Measurements from ENCODE around the gene MEI4.

MEI4 gene

DNA sequence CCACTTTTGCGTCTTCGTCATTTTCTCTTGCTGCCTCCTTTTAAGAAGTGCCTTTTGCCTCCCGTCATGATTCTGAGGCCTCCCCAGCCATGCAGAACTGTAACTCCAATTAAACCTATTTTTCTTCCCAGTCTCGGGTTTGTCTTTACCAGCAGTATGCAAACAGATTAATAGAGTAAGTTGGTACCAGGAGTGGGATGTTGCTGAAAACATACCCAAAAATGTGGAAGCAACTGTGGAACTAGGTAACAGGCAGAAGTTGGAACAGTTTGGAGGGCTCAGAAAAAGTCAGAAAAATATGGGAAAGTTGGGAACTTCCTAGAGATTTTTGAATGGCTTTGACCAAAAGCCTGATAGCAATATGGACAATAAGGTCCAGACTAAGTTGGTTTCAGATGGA lies 309.2 kb downstream of the MEI4 start:
- Histone ChIP-seq H3K27ac (ENCODE audit: low read length) (no peak overlapping the region), H4K20me1 (ENCODE audit: insufficient read depth, low read length) (no peaks in the 10 kb centered on the region), H3K4me2 (ENCODE audit: low read depth, low read length) (no peak overlapping the region), H3K9ac (ENCODE audit: low read length) (no peak overlapping the region), H3F3A (ENCODE audit: insufficient read depth, low read length) (no peaks in the 10 kb centered on the region), H3K9me3 (replicated peaks; ENCODE audit: insufficient read depth, low read length) (no peaks in the 10 kb centered on the region), H3K4me3 (ENCODE audit: low read length) (no peak overlapping the region), H2AFZ (ENCODE audit: low read length) (no peak overlapping the region), H3K79me2 (ENCODE audit: low read length) (no peaks in the 10 kb centered on the region), H3K36me3 (replicated peaks; ENCODE audit: insufficient read depth, low read length) (no peaks in the 10 kb centered on the region), H3K4me1 (ENCODE audit: low read length) (no peaks in the 10 kb centered on the region), H3K9me2 (replicated peaks; ENCODE audit: insufficient read depth, low read length) (no peaks in the 10 kb centered on the region), H3K27me3 (replicated peaks; ENCODE audit: insufficient read depth, low read length) (no peaks in the 10 kb centered on the region)
- no peak for DNase-seq
- TF ChIP-seq, protein P1, sequence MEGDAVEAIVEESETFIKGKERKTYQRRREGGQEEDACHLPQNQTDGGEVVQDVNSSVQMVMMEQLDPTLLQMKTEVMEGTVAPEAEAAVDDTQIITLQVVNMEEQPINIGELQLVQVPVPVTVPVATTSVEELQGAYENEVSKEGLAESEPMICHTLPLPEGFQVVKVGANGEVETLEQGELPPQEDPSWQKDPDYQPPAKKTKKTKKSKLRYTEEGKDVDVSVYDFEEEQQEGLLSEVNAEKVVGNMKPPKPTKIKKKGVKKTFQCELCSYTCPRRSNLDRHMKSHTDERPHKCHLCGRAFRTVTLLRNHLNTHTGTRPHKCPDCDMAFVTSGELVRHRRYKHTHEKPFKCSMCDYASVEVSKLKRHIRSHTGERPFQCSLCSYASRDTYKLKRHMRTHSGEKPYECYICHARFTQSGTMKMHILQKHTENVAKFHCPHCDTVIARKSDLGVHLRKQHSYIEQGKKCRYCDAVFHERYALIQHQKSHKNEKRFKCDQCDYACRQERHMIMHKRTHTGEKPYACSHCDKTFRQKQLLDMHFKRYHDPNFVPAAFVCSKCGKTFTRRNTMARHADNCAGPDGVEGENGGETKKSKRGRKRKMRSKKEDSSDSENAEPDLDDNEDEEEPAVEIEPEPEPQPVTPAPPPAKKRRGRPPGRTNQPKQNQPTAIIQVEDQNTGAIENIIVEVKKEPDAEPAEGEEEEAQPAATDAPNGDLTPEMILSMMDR (IDR thresholded peaks at IDR 0.05; ENCODE audit: low read length): no peak
- no peak for TF ChIP-seq EZH2phosphoT487 (IDR thresholded peaks at IDR 0.05; ENCODE audit: low read length)
- no peak for TF ChIP-seq EZH2 (optimal IDR thresholded peaks at IDR 0.05; ENCODE audit: low read depth, low read length)

DNA sequence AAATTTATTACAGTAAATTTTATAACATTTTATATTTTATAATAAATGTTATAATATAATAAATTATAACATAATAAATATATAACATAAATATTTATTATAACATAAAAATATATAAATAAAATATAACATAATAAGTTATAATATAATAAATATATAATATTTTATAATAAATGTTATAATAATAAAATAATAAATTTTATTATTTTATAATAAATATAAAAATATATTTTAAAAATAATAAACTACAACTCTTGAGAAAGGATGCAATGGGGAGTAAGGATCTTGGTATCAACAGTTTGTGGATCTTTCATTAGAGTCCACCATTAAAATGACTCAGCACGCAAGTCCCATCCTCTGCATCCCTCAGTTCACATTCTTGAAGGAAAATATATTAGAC lies 312.6 kb downstream of the MEI4 start:
- H3K27me3 ChIP-seq (replicated peaks; ENCODE audit: insufficient read depth, low read length): no peaks in the 10 kb centered on the region
- no peaks in the 10 kb centered on the region for H3K9me2 ChIP-seq (replicated peaks; ENCODE audit: insufficient read depth, low read length)
- H3K9me3 ChIP-seq (replicated peaks; ENCODE audit: insufficient read depth, low read length): no peaks in the 10 kb centered on the region
- H3K79me2 ChIP-seq (ENCODE audit: low read length): no peaks in the 10 kb centered on the region
- no peaks in the 10 kb centered on the region for H3K4me1 ChIP-seq (ENCODE audit: low read length)
- no peak overlapping the region for H3K9ac ChIP-seq (ENCODE audit: low read length)
- no peaks in the 10 kb centered on the region for H3K36me3 ChIP-seq (replicated peaks; ENCODE audit: insufficient read depth, low read length)
- no peak overlapping the region for H3K4me2 ChIP-seq (ENCODE audit: low read depth, low read length)
- no peak overlapping the region for H3K27ac ChIP-seq (ENCODE audit: low read length)
- H3F3A ChIP-seq (ENCODE audit: insufficient read depth, low read length): no peaks in the 10 kb centered on the region
- DNase-seq: no peak
- H2AFZ ChIP-seq (ENCODE audit: low read length): no peak overlapping the region
- TF ChIP-seq EZH2 (optimal IDR thresholded peaks at IDR 0.05; ENCODE audit: low read depth, low read length) (no peak), EZH2phosphoT487 (IDR thresholded peaks at IDR 0.05; ENCODE audit: low read length) (no peak)
- TF ChIP-seq, protein P1 (IDR thresholded peaks at IDR 0.05; ENCODE audit: low read length): no peak
- H4K20me1 ChIP-seq (ENCODE audit: insufficient read depth, low read length): no peaks in the 10 kb centered on the region
- no peak overlapping the region for H3K4me3 ChIP-seq (ENCODE audit: low read length)

DNA sequence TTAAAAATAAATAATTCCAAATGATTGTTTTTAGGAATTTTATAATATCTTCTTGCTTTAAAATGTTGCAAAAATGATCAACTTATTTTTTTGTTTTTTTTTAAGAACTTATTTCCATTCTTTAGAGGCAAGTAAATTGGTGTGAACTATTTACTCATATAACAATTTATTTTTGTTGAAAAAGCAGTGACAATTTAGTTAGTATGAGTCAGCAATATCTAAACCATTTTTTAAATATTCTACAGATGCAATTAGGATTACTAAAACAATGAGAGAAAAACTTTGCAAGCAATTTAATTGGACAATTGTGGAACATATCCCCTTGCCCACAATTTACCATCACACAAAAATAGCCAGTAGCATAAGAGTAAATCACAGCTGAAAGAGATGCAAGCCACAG lies 319.5 kb downstream of the MEI4 start:
- no peaks in the 10 kb centered on the region for H3K9me3 ChIP-seq (replicated peaks; ENCODE audit: insufficient read depth, low read length)
- no peak overlapping the region for H3K4me3 ChIP-seq (ENCODE audit: low read length)
- H3K27ac ChIP-seq (ENCODE audit: low read length): no peak overlapping the region
- H3K36me3 ChIP-seq (replicated peaks; ENCODE audit: insufficient read depth, low read length): no peaks in the 10 kb centered on the region
- H3K79me2 ChIP-seq (ENCODE audit: low read length): no peaks in the 10 kb centered on the region
- no peaks in the 10 kb centered on the region for H3K9me2 ChIP-seq (replicated peaks; ENCODE audit: insufficient read depth, low read length)
- no peak for DNase-seq
- H3K27me3 ChIP-seq (replicated peaks; ENCODE audit: insufficient read depth, low read length): no peaks in the 10 kb centered on the region
- no peak overlapping the region for H2AFZ ChIP-seq (ENCODE audit: low read length)
- H3F3A ChIP-seq (ENCODE audit: insufficient read depth, low read length): no peaks in the 10 kb centered on the region
- H3K4me1 ChIP-seq (ENCODE audit: low read length): no peaks in the 10 kb centered on the region
- TF ChIP-seq, protein P1 (IDR thresholded peaks at IDR 0.05; ENCODE audit: low read length): no peak
- TF ChIP-seq EZH2phosphoT487 (IDR thresholded peaks at IDR 0.05; ENCODE audit: low read length) (no peak), EZH2 (optimal IDR thresholded peaks at IDR 0.05; ENCODE audit: low read depth, low read length) (no peak)
- H3K9ac ChIP-seq (ENCODE audit: low read length): no peak overlapping the region
- no peak overlapping the region for H3K4me2 ChIP-seq (ENCODE audit: low read depth, low read length)
- H4K20me1 ChIP-seq (ENCODE audit: insufficient read depth, low read length): no peaks in the 10 kb centered on the region
